ENCODE measurements around the gene NTRK2. TPM values are rescaled to one million over a fixed set of nuclear protein-coding genes. Genes with fewer than 3 reads are reported as not detected.

The NTRK2 gene
- total and polyA plus RNA-seq, 2 experiments from 2014 or later, result 0.99 to 3.7 TPM

- Histone ChIP-seq H3K27ac (no peak overlapping the region), H3K9me2 (replicated peaks; ENCODE audit: insufficient read depth) (no peaks in the 10 kb centered on the region), H3K4me3 (no peak overlapping the region), H3K9me3 (ENCODE audit: low read depth) (no peaks in the 10 kb centered on the region), H2AFZ (no peak overlapping the region), H3K27me3 (no peaks in the 10 kb centered on the region), H3K36me3 (replicated peaks; ENCODE audit: insufficient read depth, low read depth) (no peaks in the 10 kb centered on the region), H4K20me1 (ENCODE audit: insufficient read depth, poor library complexity, severe bottlenecking) (no peaks in the 10 kb centered on the region), H3K4me1 (ENCODE audit: insufficient read depth) (no peaks in the 10 kb centered on the region), H3K79me2 (no peaks in the 10 kb centered on the region), H3K4me2 (no peak overlapping the region)
- DNase-seq (ENCODE audit: low spot score), result no peak
- TF ChIP-seq EZH2phosphoT487 (IDR thresholded peaks at IDR 0.05; ENCODE audit: low read depth, severe bottlenecking, unreplicated experiment) (no peak), EZH2 (IDR thresholded peaks at IDR 0.05; ENCODE audit: borderline replicate concordance) (no peak)
- TF ChIP-seq, protein P1, sequence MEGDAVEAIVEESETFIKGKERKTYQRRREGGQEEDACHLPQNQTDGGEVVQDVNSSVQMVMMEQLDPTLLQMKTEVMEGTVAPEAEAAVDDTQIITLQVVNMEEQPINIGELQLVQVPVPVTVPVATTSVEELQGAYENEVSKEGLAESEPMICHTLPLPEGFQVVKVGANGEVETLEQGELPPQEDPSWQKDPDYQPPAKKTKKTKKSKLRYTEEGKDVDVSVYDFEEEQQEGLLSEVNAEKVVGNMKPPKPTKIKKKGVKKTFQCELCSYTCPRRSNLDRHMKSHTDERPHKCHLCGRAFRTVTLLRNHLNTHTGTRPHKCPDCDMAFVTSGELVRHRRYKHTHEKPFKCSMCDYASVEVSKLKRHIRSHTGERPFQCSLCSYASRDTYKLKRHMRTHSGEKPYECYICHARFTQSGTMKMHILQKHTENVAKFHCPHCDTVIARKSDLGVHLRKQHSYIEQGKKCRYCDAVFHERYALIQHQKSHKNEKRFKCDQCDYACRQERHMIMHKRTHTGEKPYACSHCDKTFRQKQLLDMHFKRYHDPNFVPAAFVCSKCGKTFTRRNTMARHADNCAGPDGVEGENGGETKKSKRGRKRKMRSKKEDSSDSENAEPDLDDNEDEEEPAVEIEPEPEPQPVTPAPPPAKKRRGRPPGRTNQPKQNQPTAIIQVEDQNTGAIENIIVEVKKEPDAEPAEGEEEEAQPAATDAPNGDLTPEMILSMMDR (IDR thresholded peaks at IDR 0.05; ENCODE audit: poor library complexity), result no peak
- WGBS (ENCODE audit: low lambda C conversion rate, missing lambda C conversion rate), result 93% methylated on average over 7 of the region's 7 CpGs
Observed at GRCh38 chr9:84925225-84925872, 255.8 kb downstream of the NTRK2 start.

DNA sequence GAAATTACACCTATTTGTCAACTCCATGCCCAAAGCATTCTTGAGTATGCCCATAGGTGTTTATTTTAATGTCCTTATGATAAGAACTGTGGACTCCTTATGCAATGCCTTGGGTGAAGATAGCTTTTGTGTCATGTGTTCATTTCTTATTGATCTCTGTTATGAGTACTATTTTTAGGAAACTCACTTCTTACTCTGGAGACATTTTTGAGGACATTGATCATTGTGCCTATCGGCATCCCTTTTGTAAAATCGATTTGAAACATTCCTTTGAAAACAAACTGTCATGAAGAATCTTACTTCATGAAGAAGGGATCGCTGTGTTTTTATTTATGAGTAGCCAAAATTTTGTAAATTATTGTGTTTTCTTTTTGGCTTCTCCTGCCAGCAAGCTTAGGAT is 257.3 kb downstream of the NTRK2 start:
- no peak overlapping the region for H3K4me2 ChIP-seq
- no peak for TF ChIP-seq EZH2 (IDR thresholded peaks at IDR 0.05; ENCODE audit: borderline replicate concordance)
- TF ChIP-seq, protein P1 (IDR thresholded peaks at IDR 0.05; ENCODE audit: poor library complexity), result no peak
- TF ChIP-seq EZH2phosphoT487 (IDR thresholded peaks at IDR 0.05; ENCODE audit: low read depth, severe bottlenecking, unreplicated experiment), result no peak
- H3K9me3 ChIP-seq (ENCODE audit: low read depth), result no peaks in the 10 kb centered on the region
- H2AFZ ChIP-seq, result no peak overlapping the region
- no peaks in the 10 kb centered on the region for H3K36me3 ChIP-seq (replicated peaks; ENCODE audit: insufficient read depth, low read depth)
- H3K27ac ChIP-seq, result no peak overlapping the region
- DNase-seq (ENCODE audit: low spot score), result no peak
- no peaks in the 10 kb centered on the region for H3K9me2 ChIP-seq (replicated peaks; ENCODE audit: insufficient read depth)
- H4K20me1 ChIP-seq (ENCODE audit: insufficient read depth, poor library complexity, severe bottlenecking), result no peaks in the 10 kb centered on the region
- no peaks in the 10 kb centered on the region for H3K27me3 ChIP-seq
- no peaks in the 10 kb centered on the region for H3K4me1 ChIP-seq (ENCODE audit: insufficient read depth)
- H3K79me2 ChIP-seq, result no peaks in the 10 kb centered on the region
- 92% methylated on average over 3 of the region's 3 CpGs for WGBS (ENCODE audit: low lambda C conversion rate, missing lambda C conversion rate)
- no peak overlapping the region for H3K4me3 ChIP-seq

DNA sequence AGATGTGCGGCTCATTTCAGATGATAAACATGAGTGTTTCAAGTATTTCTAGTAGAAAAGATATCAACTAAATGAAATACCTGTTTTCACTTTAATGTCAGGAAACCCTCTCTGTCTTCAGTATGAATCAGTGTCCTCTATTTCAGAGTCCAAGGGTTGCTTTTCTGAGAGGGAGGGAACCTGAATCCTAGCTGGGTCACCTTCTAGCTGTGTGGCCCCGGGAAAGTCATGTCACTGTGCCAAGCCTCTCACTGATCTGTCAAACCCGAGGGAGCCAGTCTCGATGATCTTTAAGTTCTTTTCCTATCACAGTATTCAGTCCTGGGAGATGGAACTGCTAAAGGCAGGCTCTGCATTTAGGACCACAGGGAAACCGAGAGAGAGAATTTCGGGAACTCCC is 258.9 kb downstream of the NTRK2 start:
- Histone ChIP-seq H3K27me3 (no peaks in the 10 kb centered on the region), H3K9me3 (ENCODE audit: low read depth) (no peaks in the 10 kb centered on the region), H3K79me2 (no peaks in the 10 kb centered on the region), H3K4me3 (no peak overlapping the region), H4K20me1 (ENCODE audit: insufficient read depth, poor library complexity, severe bottlenecking) (no peaks in the 10 kb centered on the region), H3K36me3 (replicated peaks; ENCODE audit: insufficient read depth, low read depth) (no peaks in the 10 kb centered on the region), H3K9me2 (replicated peaks; ENCODE audit: insufficient read depth) (no peaks in the 10 kb centered on the region), H2AFZ (no peak overlapping the region), H3K4me1 (ENCODE audit: insufficient read depth) (no peaks in the 10 kb centered on the region), H3K27ac (no peak overlapping the region), H3K4me2 (no peak overlapping the region)
- TF ChIP-seq EZH2phosphoT487 (IDR thresholded peaks at IDR 0.05; ENCODE audit: low read depth, severe bottlenecking, unreplicated experiment), result no peak
- TF ChIP-seq EZH2 (IDR thresholded peaks at IDR 0.05; ENCODE audit: borderline replicate concordance), result no peak
- TF ChIP-seq, protein P1 (IDR thresholded peaks at IDR 0.05; ENCODE audit: poor library complexity), result no peak
- WGBS (ENCODE audit: low lambda C conversion rate, missing lambda C conversion rate), result 91% methylated on average over 6 of the region's 6 CpGs
- DNase-seq (ENCODE audit: low spot score), result no peak

Measured in hepatocyte (in vitro differentiated cells).